SJSA1 (cell line): ENCODE data around the gene NR3C2. TPM values are rescaled to one million over a fixed set of nuclear protein-coding genes. Genes with fewer than 3 reads are reported as not detected.
"Not testable (repeated sequence)": the region's sequence is repeated elsewhere in the genome, so short reads cannot be mapped to it uniquely, and the experiment has no call there.

Experiments
- DNase-seq, 2 experiments: peaks; one replicate each; pipeline ENCODE4 v3.0.0-alpha.2; 2015 to 2020; ENCODE audit warnings: low spot score in 2 of 2, low read depth in 1 of 2
- H3K27ac ChIP-seq: fragments of 250-450 bp; sonication (Bioruptor Pico); 2 replicates; pipeline ENCODE4 v1.5.1; 2020; ENCODE audit warnings: mild to moderate bottlenecking, moderate library complexity
- H3K27me3 ChIP-seq: fragments of 250-450 bp; sonication (Bioruptor Pico); replicated peaks from 2 replicates; pipeline ENCODE4 v1.5.1; 2020; ENCODE audit warnings: mild to moderate bottlenecking, moderate library complexity
- H3K36me3 ChIP-seq: fragments of 250-450 bp; sonication (Bioruptor Pico); 2 replicates; pipeline ENCODE4 v1.5.1; 2020; ENCODE audit warnings: mild to moderate bottlenecking
- H3K4me1 ChIP-seq: fragments of 250-450 bp; sonication (Bioruptor Pico); replicated peaks from 2 replicates; pipeline ENCODE4 v1.6.1; 2021; ENCODE audit warnings: mild to moderate bottlenecking
- H3K4me3 ChIP-seq: fragments of 250-450 bp; sonication (Bioruptor Pico); 2 replicates; pipeline ENCODE4 v1.5.1; 2020; ENCODE audit warnings: mild to moderate bottlenecking
- H3K9me3 ChIP-seq: fragments of 250-450 bp; sonication (Bioruptor Pico); replicated peaks from 2 replicates; pipeline ENCODE4 v1.5.1; 2020; ENCODE audit warnings: mild to moderate bottlenecking
- total RNA-seq: library from RNA; depleted of rRNA; stranded (reverse); fragments of >200 nt; shearing (Covaris generic); gene quantifications from 2 replicates; pipeline ENCODE4 v1.2.3, GENCODE V29; 2014

The NR3C2 gene
- total RNA-seq, 1 experiment from 2014 or later, result 0.11 TPM

- no peak overlapping the region for H3K4me3 ChIP-seq
- H3K36me3 ChIP-seq, result no peaks in the 10 kb centered on the region
- no peak overlapping the region for H3K27ac ChIP-seq
- H3K9me3 ChIP-seq, result no peaks in the 10 kb centered on the region
- H3K4me1 ChIP-seq, result no peaks in the 10 kb centered on the region
- no peak for DNase-seq
- H3K27me3 ChIP-seq, result no peaks in the 10 kb centered on the region
Observed at GRCh38 chr4:148090503-148091476, 351.4 kb downstream of the NR3C2 start.

- Histone ChIP-seq H3K27me3 (no peaks in the 10 kb centered on the region), H3K9me3 (no peaks in the 10 kb centered on the region), H3K27ac (no peak overlapping the region), H3K4me1 (no peaks in the 10 kb centered on the region), H3K36me3 (no peaks in the 10 kb centered on the region), H3K4me3 (no peak overlapping the region)
- DNase-seq, result no peak
Observed at GRCh38 chr4:148090029-148090428, 352.2 kb downstream of the NR3C2 start.

- Histone ChIP-seq H3K27ac (no peak overlapping the region), H3K36me3 (no peaks in the 10 kb centered on the region), H3K9me3 (no peaks in the 10 kb centered on the region), H3K4me3 (no peak overlapping the region), H3K27me3 (no peaks in the 10 kb centered on the region), H3K4me1 (no peaks in the 10 kb centered on the region)
- DNase-seq, result no peak
Observed at GRCh38 chr4:148089624-148090023, 352.6 kb downstream of the NR3C2 start.

- not testable (repeated sequence) for H3K4me1 ChIP-seq, DNase-seq, H3K9me3 ChIP-seq, H3K27ac ChIP-seq, H3K4me3 ChIP-seq, H3K27me3 ChIP-seq
- peaks cover 13% of the 10 kb centered on the region for H3K36me3 ChIP-seq
Observed at GRCh38 chr4:148083073-148083472, 359.1 kb downstream of the NR3C2 start.

- Histone ChIP-seq H3K36me3 (peaks cover 18% of the 10 kb centered on the region), H3K4me3 (no peak overlapping the region), H3K27ac (no peak overlapping the region), H3K27me3 (no peaks in the 10 kb centered on the region), H3K9me3 (no peaks in the 10 kb centered on the region), H3K4me1 (no peaks in the 10 kb centered on the region; the same call in 1 of the 2 replicates)
- DNase-seq, result no peak
Observed at GRCh38 chr4:148081745-148082144, 360.5 kb downstream of the NR3C2 start.

GRCh38 chr4:148081267-148081666, 360.9 kb downstream of the NR3C2 start:
- no peaks in the 10 kb centered on the region for H3K27me3 ChIP-seq
- no peak overlapping the region for H3K27ac ChIP-seq
- H3K4me1 ChIP-seq, result no peaks in the 10 kb centered on the region; the same call in 1 of the 2 replicates
- DNase-seq, result no peak
- no peak overlapping the region for H3K4me3 ChIP-seq
- H3K9me3 ChIP-seq, result no peaks in the 10 kb centered on the region
- peaks cover 18% of the 10 kb centered on the region for H3K36me3 ChIP-seq

GRCh38 chr4:148079961-148080360, 362.3 kb downstream of the NR3C2 start:
- Histone ChIP-seq H3K27ac (no peak overlapping the region), H3K9me3 (no peaks in the 10 kb centered on the region; the same call in 1 of the 2 replicates), H3K4me1 (no peaks in the 10 kb centered on the region; the same call in 1 of the 2 replicates), H3K36me3 (peaks cover 25% of the 10 kb centered on the region), H3K27me3 (no peaks in the 10 kb centered on the region), H3K4me3 (no peak overlapping the region)
- DNase-seq, result no peak

- DNase-seq, result no peak
- Histone ChIP-seq H3K27ac (no peak overlapping the region), H3K4me3 (no peak overlapping the region), H3K36me3 (peaks cover 37% of the 10 kb centered on the region), H3K9me3 (no peaks in the 10 kb centered on the region; the same call in 1 of the 2 replicates), H3K4me1 (no peaks in the 10 kb centered on the region; the same call in 1 of the 2 replicates), H3K27me3 (no peaks in the 10 kb centered on the region)
Observed at GRCh38 chr4:148078061-148078460, 364.2 kb downstream of the NR3C2 start.

- DNase-seq, result no peak
- peaks cover 42% of the 10 kb centered on the region for H3K36me3 ChIP-seq
Observed at GRCh38 chr4:148077581-148077980, 364.6 kb downstream of the NR3C2 start.

GRCh38 chr4:148076964-148077363, 365.2 kb downstream of the NR3C2 start:
- H3K9me3 ChIP-seq, result no peaks in the 10 kb centered on the region; the same call in 1 of the 2 replicates
- no peaks in the 10 kb centered on the region; the same call in 1 of the 2 replicates for H3K4me1 ChIP-seq
- H3K4me3 ChIP-seq, result no peak overlapping the region
- H3K27ac ChIP-seq, result no peak overlapping the region
- DNase-seq, result no peak
- peaks cover 45% of the 10 kb centered on the region for H3K36me3 ChIP-seq
- H3K27me3 ChIP-seq, result no peaks in the 10 kb centered on the region

More at GRCh38 chr4:148077581-148077980, 364.6 kb downstream of the NR3C2 start:
- H3K9me3 ChIP-seq, result no peaks in the 10 kb centered on the region; the same call in 1 of the 2 replicates
- H3K27ac ChIP-seq, result no peak overlapping the region
- no peaks in the 10 kb centered on the region for H3K27me3 ChIP-seq
- H3K4me3 ChIP-seq, result no peak overlapping the region
- no peaks in the 10 kb centered on the region; the same call in 1 of the 2 replicates for H3K4me1 ChIP-seq

GRCh38 chr4:148075438-148075837, 366.8 kb downstream of the NR3C2 start:
- no peaks in the 10 kb centered on the region; the same call in 1 of the 2 replicates for H3K9me3 ChIP-seq
- DNase-seq, result no peak
- no peak overlapping the region for H3K4me3 ChIP-seq
- H3K36me3 ChIP-seq, result peaks cover 37% of the 10 kb centered on the region
- H3K27me3 ChIP-seq, result no peaks in the 10 kb centered on the region
- H3K4me1 ChIP-seq, result no peaks in the 10 kb centered on the region; the same call in 1 of the 2 replicates
- no peak overlapping the region for H3K27ac ChIP-seq

GRCh38 chr4:148074462-148074861, 367.8 kb downstream of the NR3C2 start:
- no peaks in the 10 kb centered on the region for H3K27me3 ChIP-seq
- no peak overlapping the region for H3K27ac ChIP-seq
- peaks cover 33% of the 10 kb centered on the region for H3K36me3 ChIP-seq
- no peaks in the 10 kb centered on the region; the same call in 1 of the 2 replicates for H3K9me3 ChIP-seq
- no peaks in the 10 kb centered on the region; the same call in 1 of the 2 replicates for H3K4me1 ChIP-seq
- no peak overlapping the region for H3K4me3 ChIP-seq
- no peak for DNase-seq

GRCh38 chr4:148073349-148073748, 368.9 kb downstream of the NR3C2 start:
- Histone ChIP-seq H3K9me3 (no peaks in the 10 kb centered on the region; the same call in 1 of the 2 replicates), H3K27ac (no peak overlapping the region), H3K4me1 (no peaks in the 10 kb centered on the region; the same call in 1 of the 2 replicates), H3K27me3 (no peaks in the 10 kb centered on the region), H3K36me3 (peaks cover 33% of the 10 kb centered on the region), H3K4me3 (no peak overlapping the region)
- no peak for DNase-seq

GRCh38 chr4:148072789-148073188, 369.4 kb downstream of the NR3C2 start:
- no peak for DNase-seq
- H3K36me3 ChIP-seq, result peaks cover 33% of the 10 kb centered on the region
- H3K27ac ChIP-seq, result no peak overlapping the region

More at GRCh38 chr4:148072789-148073188, 369.4 kb downstream of the NR3C2 start:
- H3K4me1 ChIP-seq, result no peaks in the 10 kb centered on the region; the same call in 1 of the 2 replicates
- no peaks in the 10 kb centered on the region; the same call in 1 of the 2 replicates for H3K9me3 ChIP-seq
- H3K27me3 ChIP-seq, result no peaks in the 10 kb centered on the region
- H3K4me3 ChIP-seq, result no peak overlapping the region
